RWPE2 (cell line): Measurements from ENCODE around the gene DSP.

Experiments used
- ATAC-seq: fragments of 200-7000 bp; cut with Tn5 transposase; 3 replicates; pipeline ENCODE4 v1.9.1; 2021; ENCODE audit warnings: low read depth
- DNase-seq: peaks from one replicate; pipeline ENCODE4 v3.0.0-alpha.2; 2020; ENCODE audit warnings: low spot score
- H3K27ac ChIP-seq: fragments of 450-650 bp; 2 replicates; pipeline ENCODE4 v1.5.1; 2017; ENCODE audit warnings: mild to moderate bottlenecking; ENCODE audit not compliant: poor library complexity, severe bottlenecking
- H3K27me3 ChIP-seq: fragments of 250-450 bp; sonication (Bioruptor Pico); 2 replicates; pipeline ENCODE4 v1.5.1; 2021; ENCODE audit warnings: mild to moderate bottlenecking, moderate library complexity; ENCODE audit not compliant: insufficient read depth, poor library complexity, severe bottlenecking
- H3K36me3 ChIP-seq: fragments of 250-450 bp; sonication (Bioruptor Pico); 2 replicates; pipeline ENCODE4 v1.5.1; 2020; ENCODE audit warnings: low read depth, mild to moderate bottlenecking, moderate library complexity
- H3K4me1 ChIP-seq: fragments of 250-450 bp; sonication (Bioruptor Pico); 2 replicates; pipeline ENCODE4 v1.5.1; 2021; ENCODE audit warnings: mild to moderate bottlenecking, moderate library complexity; ENCODE audit not compliant: insufficient read depth, poor library complexity, severe bottlenecking
- H3K4me3 ChIP-seq: fragments of 250-450 bp; sonication (Bioruptor Pico); 2 replicates; pipeline ENCODE4 v1.5.1; 2021; ENCODE audit warnings: mild to moderate bottlenecking, moderate library complexity; ENCODE audit not compliant: severe bottlenecking
- H3K9me3 ChIP-seq: fragments of 250-450 bp; sonication (Bioruptor Pico); 2 replicates; pipeline ENCODE4 v1.5.1; 2021; ENCODE audit warnings: mild to moderate bottlenecking, moderate library complexity; ENCODE audit not compliant: severe bottlenecking
- CTCF ChIP-seq: fragments of 450-650 bp; IDR thresholded peaks from one replicate; pipeline ENCODE4 v1.5.1; 2017; ENCODE audit warnings: mild to moderate bottlenecking, moderate library complexity; ENCODE audit not compliant: poor library complexity, severe bottlenecking

The DSP gene

GRCh38 chr6:7547315-7547714, 5.8 kb downstream of the DSP start:
- Histone ChIP-seq H3K9me3 (no peaks in the 10 kb centered on the region), H3K4me3 (no peak overlapping the region), H3K4me1 (peaks cover 74% of the 10 kb centered on the region), H3K27ac (peak overlapping the region; percentile 92), H3K27me3 (no peaks in the 10 kb centered on the region), H3K36me3 (peaks cover 84% of the 10 kb centered on the region)
- no peak for DNase-seq
- no peak for TF ChIP-seq CTCF
- no peak for ATAC-seq

GRCh38 chr6:7550433-7550801, 8.9 kb downstream of the DSP start:
- peaks cover 85% of the 10 kb centered on the region for H3K4me1 ChIP-seq
- no peaks in the 10 kb centered on the region for H3K9me3 ChIP-seq
- H3K27ac ChIP-seq, result peak overlapping the region; percentile 92
- TF ChIP-seq CTCF, result no peak
- H3K27me3 ChIP-seq, result no peaks in the 10 kb centered on the region
- no peak for DNase-seq
- peak; percentile 8; the same call in 1 of the 3 replicates for ATAC-seq
- no peak overlapping the region for H3K4me3 ChIP-seq
- peaks cover 86% of the 10 kb centered on the region for H3K36me3 ChIP-seq

- Histone ChIP-seq H3K36me3 (peaks cover 89% of the 10 kb centered on the region), H3K4me3 (no peak overlapping the region), H3K27ac (peak overlapping the region; percentile 92), H3K4me1 (peaks cover 58% of the 10 kb centered on the region), H3K9me3 (no peaks in the 10 kb centered on the region), H3K27me3 (no peaks in the 10 kb centered on the region)
- TF ChIP-seq CTCF, result no peak
- DNase-seq, result no peak
- no peak for ATAC-seq
Measured at GRCh38 chr6:7554533-7555275, 13.2 kb downstream of the DSP start.

GRCh38 chr6:7555671-7556070, 14.2 kb downstream of the DSP start:
- Histone ChIP-seq H3K9me3 (no peaks in the 10 kb centered on the region), H3K36me3 (peaks cover 93% of the 10 kb centered on the region), H3K4me1 (peaks cover 58% of the 10 kb centered on the region), H3K27ac (peak overlapping the region; percentile 92), H3K4me3 (no peak overlapping the region), H3K27me3 (no peaks in the 10 kb centered on the region)
- ATAC-seq (no peak), DNase-seq (no peak)
- TF ChIP-seq CTCF, result no peak

GRCh38 chr6:7556394-7557106, 15.1 kb downstream of the DSP start:
- peaks cover 90% of the 10 kb centered on the region for H3K36me3 ChIP-seq
- TF ChIP-seq CTCF, result no peak
- H3K4me1 ChIP-seq, result peaks cover 56% of the 10 kb centered on the region
- ATAC-seq, result no peak
- no peak for DNase-seq
- no peaks in the 10 kb centered on the region for H3K9me3 ChIP-seq
- H3K4me3 ChIP-seq, result no peak overlapping the region
- peak overlapping the region; percentile 65 for H3K27ac ChIP-seq
- H3K27me3 ChIP-seq, result no peaks in the 10 kb centered on the region
